Neural crest cell (in vitro differentiated cells): ENCODE data around the gene CCDC183. TPM values are rescaled to one million over a fixed set of nuclear protein-coding genes. Genes with fewer than 3 reads are reported as not detected.
"Not testable (repeated sequence)": the region's sequence is repeated elsewhere in the genome, so short reads cannot be mapped to it uniquely, and the experiment has no call there.

Experiments used
- DNase-seq: peaks from one replicate; pipeline ENCODE4 v3.0.0; 2021; ENCODE audit warnings: low read depth, mixed read lengths, low spot score
- H3K27ac Mint-ChIP-seq: one replicate; pipeline ENCODE4 v1.8.0; 2021; ENCODE audit warnings: mild to moderate bottlenecking, mixed read lengths; ENCODE audit not compliant: unreplicated experiment
- H3K27me3 Mint-ChIP-seq: 2 replicates; pipeline ENCODE4 v1.8.0; 2021; ENCODE audit warnings: low read depth, mild to moderate bottlenecking, mixed read lengths
- H3K36me3 Mint-ChIP-seq: 2 replicates; pipeline ENCODE4 v1.8.0; 2021; ENCODE audit warnings: low read depth, mild to moderate bottlenecking, mixed read lengths
- H3K4me1 Mint-ChIP-seq: 2 replicates; pipeline ENCODE4 v1.8.0; 2021; ENCODE audit warnings: mixed read lengths
- H3K4me3 Mint-ChIP-seq: one replicate; pipeline ENCODE4 v1.8.0; 2021; ENCODE audit warnings: mild to moderate bottlenecking, mixed read lengths
- H3K9me3 Mint-ChIP-seq: 2 replicates; pipeline ENCODE4 v1.8.0; 2021; ENCODE audit warnings: mixed read lengths
- total RNA-seq: library from RNA; stranded (reverse); gene quantifications from 2 replicates; pipeline ENCODE4 v1.2.1, GENCODE V29; 2021
- TF ChIP-seq, protein P1 (sequence below): fragments of 200-600 bp; sonication (generic); conservative IDR thresholded peaks from 2 replicates; pipeline ENCODE4 v1.5.0; 2021; ENCODE audit warnings: antibody characterized with exemption, mild to moderate bottlenecking

Gene CCDC183
- total RNA-seq, 1 donor from 2014 or later: 1.4 TPM

DNA sequence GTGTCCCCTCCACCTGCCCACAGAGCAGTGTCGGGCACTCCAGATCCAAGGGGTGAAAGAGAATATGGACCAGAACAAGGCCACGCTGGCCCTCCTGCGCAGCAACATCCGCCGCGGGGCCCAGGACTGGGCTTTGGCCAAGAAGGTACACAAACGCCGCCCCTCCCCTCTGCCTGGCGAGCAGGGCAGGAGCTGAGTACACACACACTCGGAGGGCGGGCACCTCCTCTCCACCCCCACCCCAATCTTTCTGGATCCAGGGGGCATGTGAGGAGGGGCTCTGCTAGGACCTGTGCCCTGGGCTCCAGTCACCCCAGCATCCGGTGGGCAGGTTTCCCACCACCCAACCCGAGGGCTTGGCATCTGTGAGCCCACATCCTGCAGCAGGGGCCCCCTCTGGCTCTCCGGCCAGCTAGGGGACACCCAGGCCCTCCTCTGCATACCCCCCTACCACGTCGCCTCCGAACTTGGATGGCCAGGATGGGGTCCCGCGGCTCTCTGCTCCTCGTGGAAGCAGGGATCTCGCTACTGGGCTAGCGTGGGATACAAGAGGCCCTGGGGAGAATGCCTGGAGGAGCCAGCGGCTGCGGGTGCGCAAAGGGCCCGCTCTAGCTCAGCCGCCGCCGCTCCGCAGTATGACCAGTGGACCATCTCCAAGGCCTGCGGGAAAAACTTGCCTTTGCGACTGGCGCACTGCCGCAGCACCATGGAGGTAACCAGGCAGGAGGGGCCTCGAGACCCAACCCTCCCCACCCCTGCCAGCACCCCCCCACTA lies 3.1 kb downstream of the CCDC183 start:
- Mint-ChIP-seq H3K4me3 (peak overlapping the region; percentile 23), H3K27ac (no peak overlapping the region), H3K27me3 (peaks cover 49% of the 10 kb centered on the region), H3K4me1 (peaks cover 25% of the 10 kb centered on the region), H3K9me3 (no peaks in the 10 kb centered on the region), H3K36me3 (peaks cover 3% of the 10 kb centered on the region)
- TF ChIP-seq, protein P1, sequence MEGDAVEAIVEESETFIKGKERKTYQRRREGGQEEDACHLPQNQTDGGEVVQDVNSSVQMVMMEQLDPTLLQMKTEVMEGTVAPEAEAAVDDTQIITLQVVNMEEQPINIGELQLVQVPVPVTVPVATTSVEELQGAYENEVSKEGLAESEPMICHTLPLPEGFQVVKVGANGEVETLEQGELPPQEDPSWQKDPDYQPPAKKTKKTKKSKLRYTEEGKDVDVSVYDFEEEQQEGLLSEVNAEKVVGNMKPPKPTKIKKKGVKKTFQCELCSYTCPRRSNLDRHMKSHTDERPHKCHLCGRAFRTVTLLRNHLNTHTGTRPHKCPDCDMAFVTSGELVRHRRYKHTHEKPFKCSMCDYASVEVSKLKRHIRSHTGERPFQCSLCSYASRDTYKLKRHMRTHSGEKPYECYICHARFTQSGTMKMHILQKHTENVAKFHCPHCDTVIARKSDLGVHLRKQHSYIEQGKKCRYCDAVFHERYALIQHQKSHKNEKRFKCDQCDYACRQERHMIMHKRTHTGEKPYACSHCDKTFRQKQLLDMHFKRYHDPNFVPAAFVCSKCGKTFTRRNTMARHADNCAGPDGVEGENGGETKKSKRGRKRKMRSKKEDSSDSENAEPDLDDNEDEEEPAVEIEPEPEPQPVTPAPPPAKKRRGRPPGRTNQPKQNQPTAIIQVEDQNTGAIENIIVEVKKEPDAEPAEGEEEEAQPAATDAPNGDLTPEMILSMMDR: no peak
- no peak for DNase-seq

DNA sequence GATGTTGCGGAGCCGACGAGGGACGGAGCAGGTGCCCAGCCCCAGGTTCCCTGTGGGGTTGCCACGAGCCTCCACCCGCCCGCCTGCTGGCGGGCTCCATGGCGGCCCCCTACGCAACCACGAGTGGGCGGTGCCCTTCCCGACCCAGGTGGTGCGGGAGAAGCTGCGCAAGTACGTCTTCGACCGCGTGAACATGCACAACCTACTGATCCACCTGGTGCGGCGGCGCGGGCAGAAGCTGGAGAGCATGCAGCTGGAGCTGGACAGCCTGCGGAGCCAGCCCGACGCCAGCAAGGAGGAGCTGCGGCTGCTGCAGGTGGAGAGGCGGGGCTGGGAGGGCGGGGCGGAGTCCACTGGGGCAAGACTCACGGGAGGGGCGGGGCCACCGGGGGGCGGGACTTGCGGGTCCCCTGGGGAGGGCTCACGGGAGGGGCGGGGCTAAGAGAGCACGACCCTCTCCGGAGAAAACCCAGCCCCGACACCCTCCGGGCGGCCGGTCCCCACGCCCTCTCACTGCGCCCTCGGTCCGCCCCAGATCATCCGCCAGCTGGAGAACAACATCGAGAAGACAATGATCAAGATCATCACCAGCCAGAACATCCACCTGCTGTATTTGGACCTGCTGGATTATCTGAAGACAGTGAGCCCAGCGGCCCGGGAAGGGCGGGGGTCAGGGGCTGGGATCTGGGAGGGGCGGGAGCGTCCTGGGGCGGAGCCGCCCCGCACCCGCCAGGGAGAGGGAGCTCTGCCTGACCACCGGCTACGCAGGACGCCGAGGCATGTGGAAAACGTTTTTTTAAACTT lies 3.9 kb downstream of the CCDC183 start:
- no peak overlapping the region for H3K27ac Mint-ChIP-seq
- peak overlapping the region; percentile 94 for H3K4me3 Mint-ChIP-seq
- DNase-seq: peak; percentile 71
- H3K4me1 Mint-ChIP-seq: peaks cover 25% of the 10 kb centered on the region
- H3K9me3 Mint-ChIP-seq: no peaks in the 10 kb centered on the region
- TF ChIP-seq, protein P1: no peak
- H3K36me3 Mint-ChIP-seq: peaks cover 3% of the 10 kb centered on the region
- H3K27me3 Mint-ChIP-seq: peaks cover 49% of the 10 kb centered on the region

DNA sequence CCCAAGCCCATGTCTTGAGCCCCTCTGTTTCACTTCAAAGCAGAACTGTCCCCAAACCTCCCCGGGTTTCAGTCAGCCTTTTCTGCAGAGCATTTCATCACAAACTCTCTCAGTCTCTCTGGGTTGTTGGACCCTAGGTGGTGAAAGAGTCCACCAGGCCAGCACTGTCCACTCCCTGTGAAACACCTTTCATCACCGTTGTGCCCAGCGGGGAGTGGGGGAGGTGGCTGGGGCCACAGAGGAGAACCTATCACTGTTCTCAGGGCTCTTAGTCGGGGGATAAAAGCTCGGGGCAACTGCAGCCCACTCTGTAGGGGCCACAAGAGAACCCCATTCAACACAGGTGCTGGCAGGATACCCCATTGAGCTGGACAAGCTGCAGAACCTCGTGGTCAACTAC lies 6.2 kb downstream of the CCDC183 start:
- Mint-ChIP-seq H3K4me3 (peak overlapping the region; percentile 44), H3K27ac (no peak overlapping the region), H3K9me3 (no peaks in the 10 kb centered on the region), H3K36me3 (peaks cover 7% of the 10 kb centered on the region), H3K27me3 (peaks cover 37% of the 10 kb centered on the region), H3K4me1 (peaks cover 11% of the 10 kb centered on the region)
- TF ChIP-seq, protein P1: no peak
- no peak for DNase-seq

DNA sequence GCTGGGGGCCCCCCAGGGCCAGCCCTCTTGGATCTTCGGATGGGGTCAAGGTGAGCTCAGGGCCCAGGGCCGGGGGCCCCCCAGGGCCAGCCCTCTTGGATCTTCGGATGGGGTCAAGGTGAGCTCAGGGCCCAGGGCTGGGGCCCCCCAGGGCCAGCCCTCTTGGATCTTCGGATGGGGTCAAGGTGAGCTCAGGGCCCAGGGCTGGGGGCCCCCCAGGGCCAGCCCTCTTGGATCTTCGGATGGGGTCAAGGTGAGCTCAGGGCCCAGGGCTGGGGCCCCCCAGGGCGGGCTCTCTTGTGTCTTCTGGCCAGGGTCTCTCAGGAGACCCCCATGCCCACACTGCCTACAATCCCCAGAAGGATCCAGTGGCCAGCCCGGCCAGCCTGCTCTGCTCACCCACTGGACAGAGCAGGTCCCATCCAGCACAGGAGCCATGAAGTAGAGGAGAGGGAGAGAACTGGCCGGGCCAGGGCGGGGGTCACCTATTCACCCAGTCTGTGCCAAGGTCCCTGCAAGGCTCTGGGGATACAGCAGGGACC lies 6.9 kb downstream of the CCDC183 start:
- H3K9me3 Mint-ChIP-seq, DNase-seq, H3K27ac Mint-ChIP-seq, H3K36me3 Mint-ChIP-seq: not testable (repeated sequence)
- peaks cover 11% of the 10 kb centered on the region for H3K4me1 Mint-ChIP-seq
- H3K4me3 Mint-ChIP-seq: peak overlapping the region; percentile 81
- H3K27me3 Mint-ChIP-seq: peaks cover 36% of the 10 kb centered on the region

DNA sequence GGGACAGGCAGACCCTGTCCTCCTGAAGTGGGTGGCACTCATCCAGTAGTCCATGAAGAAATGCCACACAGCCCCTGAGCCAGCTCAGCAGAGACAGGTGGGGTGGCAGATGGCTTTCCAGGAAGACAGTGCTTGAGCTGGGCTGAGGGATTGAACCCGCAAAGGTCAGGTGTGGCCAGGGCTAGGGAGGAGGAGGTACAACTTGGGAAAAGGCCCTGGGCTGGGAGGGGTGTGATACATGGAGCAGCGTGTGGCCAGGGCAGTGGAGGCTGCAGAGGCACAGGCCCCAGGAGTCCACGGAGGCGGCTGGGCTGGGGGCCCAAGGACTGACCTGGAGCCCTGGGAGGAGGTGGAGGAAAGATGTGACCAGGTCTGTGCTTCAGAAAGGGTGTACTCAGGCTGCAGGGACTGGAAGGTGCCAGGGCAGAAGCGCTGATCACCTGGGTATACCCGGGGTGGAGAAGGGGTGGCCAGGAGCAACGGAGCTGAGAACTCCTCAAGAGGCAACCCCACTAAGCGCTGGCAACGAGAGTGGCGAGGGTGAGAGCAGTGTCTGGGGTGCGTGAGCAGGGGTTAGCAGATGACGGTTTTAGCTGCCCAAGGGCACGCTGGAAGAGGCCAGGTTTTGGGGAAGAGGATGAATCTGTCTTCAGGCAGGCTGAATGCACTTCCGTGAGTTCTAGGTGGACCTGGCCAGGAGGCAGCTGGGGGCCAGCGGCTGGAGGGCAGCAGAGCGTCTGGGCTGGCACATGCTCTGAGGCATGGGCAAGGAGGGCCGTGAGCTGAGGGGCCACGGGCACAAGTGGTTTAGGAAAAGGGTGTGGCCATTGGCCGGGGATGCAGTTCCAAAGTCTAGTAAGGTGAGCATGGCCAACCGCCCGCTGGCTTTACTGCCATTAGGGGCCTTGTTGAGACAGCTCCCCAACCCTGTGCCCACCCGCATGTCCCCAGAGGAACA lies 7.7 kb downstream of the CCDC183 start:
- peaks cover 36% of the 10 kb centered on the region for H3K27me3 Mint-ChIP-seq
- no peak overlapping the region for H3K27ac Mint-ChIP-seq
- TF ChIP-seq, protein P1: no peak
- no peak for DNase-seq
- peak overlapping the region; percentile 81 for H3K4me3 Mint-ChIP-seq
- peaks cover 13% of the 10 kb centered on the region for H3K4me1 Mint-ChIP-seq
- H3K9me3 Mint-ChIP-seq: no peaks in the 10 kb centered on the region
- H3K36me3 Mint-ChIP-seq: peaks cover 7% of the 10 kb centered on the region
